ENCODE data around the gene SMIM10L2A. TPM values are rescaled to one million over a fixed set of nuclear protein-coding genes. Genes with fewer than 3 reads are reported as not detected.

Gene SMIM10L2A
- total RNA-seq = 1.5 and 2.5 TPM in 2 replicates

DNA sequence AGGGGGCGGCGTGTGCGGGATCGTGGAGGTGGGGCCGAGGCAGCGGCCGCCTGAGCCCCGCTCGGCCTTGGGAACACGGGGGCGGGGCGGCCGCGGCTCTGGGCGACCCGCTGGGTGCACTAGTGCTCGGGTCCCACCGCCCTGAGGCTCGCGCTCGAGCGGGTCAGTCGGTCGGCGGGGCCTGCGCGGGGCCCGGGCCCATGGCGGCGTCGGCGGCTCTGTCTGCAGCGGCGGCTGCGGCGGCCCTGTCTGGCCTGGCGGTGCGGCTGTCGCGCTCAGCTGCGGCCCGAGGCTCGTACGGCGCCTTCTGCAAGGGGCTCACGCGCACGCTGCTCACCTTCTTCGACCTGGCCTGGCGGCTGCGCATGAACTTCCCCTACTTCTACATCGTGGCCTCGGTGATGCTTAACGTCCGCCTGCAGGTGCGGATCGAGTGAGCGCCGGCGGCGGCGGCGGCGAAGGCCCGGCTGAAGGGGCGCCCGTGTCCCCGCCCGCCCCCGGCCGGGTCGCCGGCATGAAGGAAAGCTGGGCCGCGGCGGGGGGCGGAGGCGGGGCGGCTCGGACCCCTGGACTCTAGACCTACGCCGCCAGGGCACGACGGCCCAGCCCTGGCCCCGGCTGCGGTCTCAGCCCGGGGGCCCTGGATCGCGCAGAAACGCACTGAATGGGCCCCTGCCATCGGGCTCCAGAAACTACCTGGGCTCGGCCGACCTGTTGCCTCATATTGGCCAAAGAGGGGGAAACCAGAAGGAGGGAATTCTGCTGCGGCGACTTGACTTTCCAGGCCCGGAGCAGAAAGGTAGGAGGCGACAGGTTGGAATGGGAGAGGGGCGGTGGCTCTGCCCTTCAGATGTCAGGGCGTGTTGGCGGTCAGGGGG, at the start of gene SMIM10L2A:
Gene SMIM10L2A, plus strand, starts transcription at position 13 of the 878 bp plus-strand sequence. Its CDS starts 188 bp downstream, at position 201.

Other genes starting within 250 kb of the SMIM10L2A start
- not detected in 2 replicates for gene ETDA, start 169.9 kb upstream of the SMIM10L2A start, total RNA-seq
- gene ETDC, start 112.5 kb upstream of the SMIM10L2A start, total RNA-seq = not detected in 2 replicates
- gene ZNF75D, start 77.8 kb upstream of the SMIM10L2A start, total RNA-seq = 2.0 and 2.5 TPM in 2 replicates
- gene ZNF449, start 77.1 kb upstream of the SMIM10L2A start, total RNA-seq = 1.7 and 3.9 TPM in 2 replicates
- gene INTS6L, start 98.7 kb downstream of the SMIM10L2A start, total RNA-seq = 3.9 and 5.4 TPM in 2 replicates

Measured in airway epithelial cell (primary cell).